ENCODE measurements around the gene LDHAL6B. TPM values are rescaled to one million over a fixed set of nuclear protein-coding genes. Genes with fewer than 3 reads are reported as not detected.

The LDHAL6B gene
- total RNA-seq, 3 donors from 2014 or later: not detected

DNA sequence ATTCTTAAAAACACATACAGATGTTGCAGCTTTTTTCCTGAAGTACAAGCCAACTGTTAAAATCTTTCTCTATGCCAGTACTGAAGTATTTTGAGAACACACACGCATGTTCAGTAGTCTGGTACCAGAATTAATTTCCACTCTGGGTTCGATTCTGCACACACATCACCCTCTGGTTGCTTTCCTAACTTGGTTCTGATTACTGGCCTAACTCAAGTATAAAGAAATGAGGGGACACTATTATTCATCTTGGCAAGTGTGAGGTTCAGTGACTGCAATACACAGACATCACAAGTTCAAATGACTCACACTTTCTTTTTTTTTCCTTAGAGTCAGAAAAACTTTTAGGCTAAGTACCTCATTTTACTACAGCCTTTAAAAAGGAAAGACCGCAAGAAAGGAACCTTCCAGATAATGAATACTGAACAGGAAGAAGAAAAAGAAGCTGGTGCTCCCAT lies 37.4 kb upstream of the LDHAL6B start:
- H3K4me1 ChIP-seq (ENCODE audit: low read depth): no peaks in the 10 kb centered on the region
- intact Hi-C loops (cut with DNase I, micrococcal nuclease): no loop called here
- no peak for DNase-seq
- no peak overlapping the region for H3K4me3 ChIP-seq
- no peaks in the 10 kb centered on the region for H3K36me3 ChIP-seq (ENCODE audit: low read depth)
- ATAC-seq: peak; percentile 30
- no peaks in the 10 kb centered on the region for H3K9me3 ChIP-seq
- TF ChIP-seq, protein P1, sequence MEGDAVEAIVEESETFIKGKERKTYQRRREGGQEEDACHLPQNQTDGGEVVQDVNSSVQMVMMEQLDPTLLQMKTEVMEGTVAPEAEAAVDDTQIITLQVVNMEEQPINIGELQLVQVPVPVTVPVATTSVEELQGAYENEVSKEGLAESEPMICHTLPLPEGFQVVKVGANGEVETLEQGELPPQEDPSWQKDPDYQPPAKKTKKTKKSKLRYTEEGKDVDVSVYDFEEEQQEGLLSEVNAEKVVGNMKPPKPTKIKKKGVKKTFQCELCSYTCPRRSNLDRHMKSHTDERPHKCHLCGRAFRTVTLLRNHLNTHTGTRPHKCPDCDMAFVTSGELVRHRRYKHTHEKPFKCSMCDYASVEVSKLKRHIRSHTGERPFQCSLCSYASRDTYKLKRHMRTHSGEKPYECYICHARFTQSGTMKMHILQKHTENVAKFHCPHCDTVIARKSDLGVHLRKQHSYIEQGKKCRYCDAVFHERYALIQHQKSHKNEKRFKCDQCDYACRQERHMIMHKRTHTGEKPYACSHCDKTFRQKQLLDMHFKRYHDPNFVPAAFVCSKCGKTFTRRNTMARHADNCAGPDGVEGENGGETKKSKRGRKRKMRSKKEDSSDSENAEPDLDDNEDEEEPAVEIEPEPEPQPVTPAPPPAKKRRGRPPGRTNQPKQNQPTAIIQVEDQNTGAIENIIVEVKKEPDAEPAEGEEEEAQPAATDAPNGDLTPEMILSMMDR (IDR thresholded peaks at IDR 0.05): no peak

DNA sequence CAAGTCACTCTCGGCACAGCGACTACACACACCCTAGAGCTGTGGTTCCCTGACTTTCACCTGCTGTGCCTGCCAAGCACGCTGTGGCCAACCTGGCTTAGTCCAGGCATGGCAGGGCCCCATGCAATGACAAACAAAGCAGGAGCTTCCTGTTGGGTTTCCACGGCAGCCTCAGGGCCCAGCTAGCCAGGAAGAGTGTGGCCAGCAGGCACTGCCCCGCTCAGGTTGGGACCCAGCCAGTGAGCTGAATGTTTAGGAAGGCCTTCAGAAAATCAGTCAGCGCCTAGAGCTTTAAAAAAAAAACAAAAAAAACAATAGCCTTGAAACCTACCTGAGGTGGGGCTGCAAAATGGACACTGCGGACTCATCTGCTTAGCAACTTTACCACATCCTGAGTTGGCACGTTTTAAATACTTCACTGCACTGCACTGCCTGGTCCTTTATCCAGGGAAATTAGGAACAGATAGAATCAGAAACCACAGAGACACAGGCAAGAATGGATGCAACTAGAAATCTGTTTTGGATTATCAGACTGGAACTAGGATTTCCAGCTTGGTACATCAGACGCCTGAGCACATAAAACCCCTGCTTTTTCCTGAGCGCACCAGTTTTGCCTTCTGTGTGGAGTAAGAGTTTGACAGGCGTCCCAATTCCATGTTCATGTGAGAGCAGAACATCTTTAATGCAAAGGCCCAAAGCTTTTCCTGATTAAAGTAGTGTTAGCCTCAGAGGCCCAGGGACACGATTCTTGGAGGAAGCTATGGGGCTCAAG lies 36.2 kb upstream of the LDHAL6B start:
- Histone ChIP-seq H3K36me3 (ENCODE audit: low read depth) (no peaks in the 10 kb centered on the region), H3K4me3 (no peak overlapping the region), H3K4me1 (ENCODE audit: low read depth) (peaks cover 7% of the 10 kb centered on the region), H3K9me3 (no peaks in the 10 kb centered on the region)
- TF ChIP-seq, protein P1 (IDR thresholded peaks at IDR 0.05): no peak
- peak; percentile 23 to 63 (median 57) for DNase-seq
- ATAC-seq: peak; percentile 60
- intact Hi-C loops (cut with DNase I, micrococcal nuclease): loop anchor here in 1 of 2 donors (10.0 kb wide), 1 partner anchor 324 kb away; no protein-coding TSS in a partner anchor

DNA sequence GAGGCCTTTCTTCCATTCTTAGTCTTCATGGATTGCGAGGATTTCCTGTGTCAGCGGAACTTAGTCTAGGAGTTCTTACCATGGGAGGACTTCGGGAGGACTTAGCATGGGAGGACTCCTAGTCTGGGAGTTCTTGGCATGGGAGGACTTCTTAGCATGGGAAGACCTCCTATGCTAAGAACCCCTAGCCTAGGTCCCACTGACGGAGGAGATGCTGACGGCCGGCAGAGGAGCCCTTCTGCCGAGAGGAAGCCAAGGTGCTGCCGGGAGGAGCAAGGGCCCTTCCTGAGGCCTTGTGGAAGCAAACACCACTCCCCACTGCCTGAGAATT lies 35.6 kb upstream of the LDHAL6B start:
- no peak for ATAC-seq
- Histone ChIP-seq H3K4me1 (ENCODE audit: low read depth) (peaks cover 9% of the 10 kb centered on the region), H3K36me3 (ENCODE audit: low read depth) (no peaks in the 10 kb centered on the region), H3K4me3 (no peak overlapping the region), H3K9me3 (no peaks in the 10 kb centered on the region)
- no peak for DNase-seq
- TF ChIP-seq, protein P1 (IDR thresholded peaks at IDR 0.05): no peak
- intact Hi-C loops (cut with DNase I, micrococcal nuclease): loop anchor here in 1 of 2 donors (10.0 kb wide), 1 partner anchor 324 kb away; no protein-coding TSS in a partner anchor

DNA sequence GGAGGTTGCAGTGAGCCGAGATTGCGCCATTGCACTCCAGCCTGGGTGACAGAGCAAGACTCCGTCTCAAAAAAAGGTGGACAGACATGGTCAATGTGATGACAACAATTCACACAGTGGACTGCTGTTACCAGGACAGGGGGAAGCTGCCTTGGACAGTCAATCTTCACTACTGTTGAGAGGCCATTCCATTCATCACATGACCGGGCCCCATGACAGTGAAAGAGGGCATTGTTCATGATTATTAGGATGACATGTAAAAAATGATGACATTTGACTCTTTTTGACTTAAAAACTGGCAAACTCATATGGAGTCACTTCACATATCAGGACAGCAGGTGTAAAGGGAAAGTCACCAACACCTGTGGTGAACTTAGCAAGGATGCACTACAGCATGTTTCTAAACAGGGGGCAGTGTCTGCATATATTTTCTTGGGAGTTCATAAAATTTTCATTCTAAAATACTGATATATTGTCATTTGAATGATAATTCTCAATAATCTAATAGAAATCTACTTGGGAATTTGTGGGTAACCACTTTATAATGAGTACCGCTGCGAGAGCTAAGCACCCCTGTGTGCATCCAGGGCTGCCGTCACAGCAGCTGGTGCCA lies 34.2 kb upstream of the LDHAL6B start:
- DNase-seq (no peak), ATAC-seq (no peak)
- Histone ChIP-seq H3K4me1 (ENCODE audit: low read depth) (peaks cover 9% of the 10 kb centered on the region), H3K4me3 (no peak overlapping the region), H3K9me3 (no peaks in the 10 kb centered on the region), H3K36me3 (ENCODE audit: low read depth) (no peaks in the 10 kb centered on the region)
- intact Hi-C loops (cut with DNase I, micrococcal nuclease): loop anchor here in 1 of 2 donors (10.0 kb wide), 1 partner anchor 322 kb away; no protein-coding TSS in a partner anchor
- TF ChIP-seq, protein P1 (IDR thresholded peaks at IDR 0.05): no peak

DNA sequence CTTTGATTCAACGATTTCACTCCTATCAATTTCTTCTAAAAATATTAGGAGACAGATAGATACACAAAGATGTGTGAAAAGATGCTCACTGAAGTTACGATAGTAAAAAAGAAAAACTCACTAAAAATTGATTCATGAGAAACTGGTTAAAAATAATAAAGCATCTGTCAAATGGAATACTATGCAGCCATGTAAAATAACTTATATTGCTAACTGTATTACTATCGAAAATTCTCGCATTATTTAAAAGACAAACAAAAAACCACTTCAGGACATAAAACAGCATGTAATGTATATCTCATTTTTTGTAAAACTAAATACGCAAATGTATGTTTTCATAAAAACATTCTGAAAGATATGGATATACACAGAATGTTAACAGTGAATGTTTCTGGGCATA lies 33.4 kb upstream of the LDHAL6B start:
- TF ChIP-seq, protein P1 (IDR thresholded peaks at IDR 0.05): no peak
- ATAC-seq: no peak
- no peak for DNase-seq
- no peak overlapping the region for H3K4me3 ChIP-seq
- H3K9me3 ChIP-seq: no peaks in the 10 kb centered on the region
- intact Hi-C loops (cut with DNase I, micrococcal nuclease): loop anchor here in 1 of 2 donors (10.0 kb wide), 1 partner anchor 322 kb away; no protein-coding TSS in a partner anchor
- peaks cover 9% of the 10 kb centered on the region for H3K4me1 ChIP-seq (ENCODE audit: low read depth)
- H3K36me3 ChIP-seq (ENCODE audit: low read depth): no peaks in the 10 kb centered on the region
